H9 (cell line): ENCODE results near the gene ATG2A. TPM values are rescaled to one million over a fixed set of nuclear protein-coding genes. Genes with fewer than 3 reads are reported as not detected.

Experiments used
- DNase-seq: peaks from one replicate; pipeline ENCODE4 v3.0.0-alpha.2; 2017
- H2AFZ ChIP-seq: one replicate; pipeline ENCODE4 v1.6.1; 2013; ENCODE audit warnings: mild to moderate bottlenecking, low read length, control low read depth, moderate library complexity
- H2AK5ac ChIP-seq: 2 replicates; pipeline ENCODE4 v1.6.1; 2013; ENCODE audit warnings: low read length, control low read depth, mixed read lengths; ENCODE audit not compliant: insufficient read length
- H2BK120ac ChIP-seq: one replicate; pipeline ENCODE4 v1.6.1; 2013; ENCODE audit warnings: low read depth, mild to moderate bottlenecking, low read length, control low read depth, inconsistent platforms; ENCODE audit not compliant: poor library complexity, severe bottlenecking
- H2BK12ac ChIP-seq: 2 replicates; pipeline ENCODE4 v1.6.1; 2013; ENCODE audit warnings: low read length, control low read depth, mixed read lengths, low read depth; ENCODE audit not compliant: insufficient read length
- H2BK15ac ChIP-seq: 2 replicates; pipeline ENCODE4 v1.6.1; 2013; ENCODE audit warnings: low read depth, low read length, control low read depth
- H2BK20ac ChIP-seq: one replicate; pipeline ENCODE4 v1.6.1; 2013; ENCODE audit warnings: low read depth, mild to moderate bottlenecking, low read length, control low read depth, inconsistent platforms; ENCODE audit not compliant: poor library complexity, severe bottlenecking
- H2BK5ac ChIP-seq: 2 replicates; pipeline ENCODE4 v1.6.1; 2013; ENCODE audit warnings: low read length, control low read depth, mixed read lengths; ENCODE audit not compliant: insufficient read length
- H3K14ac ChIP-seq: 2 replicates; pipeline ENCODE4 v1.6.1; 2013; ENCODE audit warnings: low read length, control low read depth; ENCODE audit not compliant: insufficient read depth
- H3K18ac ChIP-seq: 2 replicates; pipeline ENCODE4 v1.6.1; 2013; ENCODE audit warnings: low read depth, mild to moderate bottlenecking, mixed read lengths, low read length, control low read depth; ENCODE audit not compliant: insufficient read length
- H3K23ac ChIP-seq: 2 replicates; pipeline ENCODE4 v1.6.1; 2013; ENCODE audit warnings: low read length, control low read depth, mixed read lengths, low read depth; ENCODE audit not compliant: insufficient read length
- H3K23me2 ChIP-seq: 2 replicates; pipeline ENCODE4 v1.6.1; 2013; ENCODE audit warnings: low read depth, mild to moderate bottlenecking, mixed read lengths, low read length, control low read depth; ENCODE audit not compliant: insufficient read length, poor library complexity, severe bottlenecking
- H3K27ac ChIP-seq: 2 replicates; pipeline ENCODE4 v1.5.1; 2013; ENCODE audit warnings: low read length, control low read depth, mixed read lengths, low read depth; ENCODE audit not compliant: insufficient read length
- H3K27me3 ChIP-seq: 2 replicates; pipeline ENCODE4 v1.6.1; 2013; ENCODE audit warnings: low read length, control low read depth, inconsistent platforms; ENCODE audit not compliant: insufficient read depth
- H3K4ac ChIP-seq: 2 replicates; pipeline ENCODE4 v1.6.1; 2013; ENCODE audit warnings: low read depth, mild to moderate bottlenecking, control low read depth, inconsistent platforms, low read length, moderate library complexity
- H3K4me1 ChIP-seq: 2 replicates; pipeline ENCODE4 v1.6.1; 2013; ENCODE audit warnings: low read length, control low read depth, inconsistent platforms; ENCODE audit not compliant: insufficient read depth
- H3K4me2 ChIP-seq: 2 replicates; pipeline ENCODE4 v1.6.1; 2013; ENCODE audit warnings: low read length, control low read depth, mixed read lengths; ENCODE audit not compliant: insufficient read length, insufficient read depth
- H3K56ac ChIP-seq: 2 replicates; pipeline ENCODE4 v1.6.1; 2013; ENCODE audit warnings: low read depth, mild to moderate bottlenecking, mixed read lengths, low read length, control low read depth; ENCODE audit not compliant: insufficient read length
- H3K79me1 ChIP-seq: 2 replicates; pipeline ENCODE4 v1.6.1; 2013; ENCODE audit warnings: low read depth, mild to moderate bottlenecking, moderate library complexity, low read length, control low read depth, inconsistent platforms; ENCODE audit not compliant: insufficient read depth, poor library complexity, severe bottlenecking
- H3K79me2 ChIP-seq: 2 replicates; pipeline ENCODE4 v1.6.1; 2013; ENCODE audit warnings: low read length, control low read depth, inconsistent platforms; ENCODE audit not compliant: insufficient read depth
- H3K9ac ChIP-seq: 2 replicates; pipeline ENCODE4 v1.6.1; 2013; ENCODE audit warnings: low read length, control low read depth, mixed read lengths; ENCODE audit not compliant: insufficient read length; ENCODE audit errors: extremely low read depth
- H3K9me3 ChIP-seq: one replicate; pipeline ENCODE4 v1.6.1; 2013; ENCODE audit warnings: low read depth, low read length, inconsistent platforms; ENCODE audit not compliant: control insufficient read depth
- H3T11ph ChIP-seq: one replicate; pipeline ENCODE4 v1.6.1; 2013; ENCODE audit warnings: mild to moderate bottlenecking, low read length, control low read depth, inconsistent platforms
- H4K20me1 ChIP-seq: one replicate; pipeline ENCODE4 v1.6.1; 2013; ENCODE audit not compliant: control insufficient read depth, insufficient read length, insufficient read depth
- H4K5ac ChIP-seq: 2 replicates; pipeline ENCODE4 v1.6.1; 2013; ENCODE audit warnings: low read depth, mild to moderate bottlenecking, mixed read lengths, low read length, control low read depth; ENCODE audit not compliant: insufficient read length
- H4K8ac ChIP-seq: replicated peaks from 2 replicates; pipeline ENCODE4 v1.6.1; 2013; ENCODE audit warnings: low read length, control low read depth, mixed read lengths, low read depth; ENCODE audit not compliant: insufficient read length
- H4K91ac ChIP-seq: 2 replicates; pipeline ENCODE4 v1.6.1; 2013; ENCODE audit warnings: low read depth, mild to moderate bottlenecking, moderate library complexity, mixed read lengths, low read length, control low read depth; ENCODE audit not compliant: insufficient read length
- H3K27ac Mint-ChIP-seq, 3 experiments: 2 replicates in 2 of 3; 3 replicates in 1 of 3; pipeline ENCODE4 v1.8.0; 2020 to 2021; ENCODE audit warnings: mixed read lengths in 3 of 3, mild to moderate bottlenecking in 1 of 3, moderate library complexity in 1 of 3
- H3K27me3 Mint-ChIP-seq: 2 replicates; pipeline ENCODE4 v1.8.0; 2021; ENCODE audit warnings: low read depth, mild to moderate bottlenecking, moderate library complexity, mixed read lengths
- H3K36me3 Mint-ChIP-seq, 3 experiments: 2 replicates in 2 of 3; 3 replicates in 1 of 3; pipeline ENCODE4 v1.8.0; 2020 to 2021; ENCODE audit warnings: low read depth in 3 of 3, mixed read lengths in 3 of 3; ENCODE audit not compliant: insufficient read depth in 1 of 3
- H3K4me1 Mint-ChIP-seq, 2 experiments: 2 replicates each; pipeline ENCODE4 v1.8.0; 2020; ENCODE audit warnings: mixed read lengths in 2 of 2
- H3K4me3 Mint-ChIP-seq, 2 experiments: 2 replicates in 1 of 2; 3 replicates in 1 of 2; pipeline ENCODE4 v1.8.0; 2020 to 2021; ENCODE audit warnings: mild to moderate bottlenecking in 2 of 2, mixed read lengths in 2 of 2, moderate library complexity in 1 of 2
- H3K9me3 Mint-ChIP-seq, 2 experiments: 2 replicates in 1 of 2; 3 replicates in 1 of 2; pipeline ENCODE4 v1.8.0; 2020; ENCODE audit warnings: mild to moderate bottlenecking in 2 of 2, mixed read lengths in 2 of 2, moderate library complexity in 1 of 2
- CTCF ChIP-seq: fragments of 200-600 bp; sonication (generic); conservative IDR thresholded peaks from 3 replicates; pipeline ENCODE4 v1.8.0; 2021; ENCODE audit warnings: antibody characterized with exemption, mild to moderate bottlenecking
- WGBS: extraction: QIAGEN DNeasy Blood & Tissue Kit; methylation state at CpG from one replicate; pipeline ENCODE4 v1.1.7; 2013; ENCODE audit warnings: missing lambda C conversion rate, low lambda C conversion rate, mixed read lengths; ENCODE audit not compliant: insufficient read length; ENCODE audit errors: extremely low coverage; 5-methylcytosine and 5-hydroxymethylcytosine counted together
- total RNA-seq: library from RNA; stranded (reverse); gene quantifications from 2 replicates; pipeline ENCODE4 v1.2.1, GENCODE V29; 2021

The ATG2A gene
- total RNA-seq, 1 experiment from 2014 or later: 21.3 TPM

- H3K56ac ChIP-seq: no peak overlapping the region
- no peaks in the 10 kb centered on the region for H3K79me2 ChIP-seq
- no peak overlapping the region for H3K27ac ChIP-seq
- H2BK15ac ChIP-seq: no peak overlapping the region
- peaks cover 19 to 27% of the 10 kb centered on the region in 2 experiments for H3K4me1 Mint-ChIP-seq
- no peak overlapping the region for H4K5ac ChIP-seq
- no peak overlapping the region for H2BK20ac ChIP-seq
- H3K23me2 ChIP-seq: peaks cover 13% of the 10 kb centered on the region
- H4K20me1 ChIP-seq: no peaks in the 10 kb centered on the region
- H3K9me3 ChIP-seq: no peaks in the 10 kb centered on the region
- H3K9me3 Mint-ChIP-seq: no peaks in the 10 kb centered on the region
- H3K18ac ChIP-seq: no peak overlapping the region
- no CpG with 5 or more reads among the region's 3 CpGs for WGBS
- H3K4me3 Mint-ChIP-seq: no peak overlapping the region
- no peaks in the 10 kb centered on the region for H3K4me1 ChIP-seq
- H3K4ac ChIP-seq: no peak overlapping the region
- no peak overlapping the region for H3K23ac ChIP-seq
- no peak overlapping the region for H4K91ac ChIP-seq
- H3K14ac ChIP-seq: no peak overlapping the region
- H2BK120ac ChIP-seq: no peak overlapping the region
- no peak overlapping the region for H2BK5ac ChIP-seq
- H3K27me3 ChIP-seq: no peaks in the 10 kb centered on the region
- no peak overlapping the region for H3T11ph ChIP-seq
- H3K27ac Mint-ChIP-seq: peak overlapping the region in 1 of 3 experiments; percentile 89; a peak in 1 of 7 replicates
- H2AFZ ChIP-seq: no peak overlapping the region
- no peak overlapping the region for H3K9ac ChIP-seq
- no peaks in the 10 kb centered on the region for H3K79me1 ChIP-seq
- no peak overlapping the region for H3K4me2 ChIP-seq
- H3K36me3 Mint-ChIP-seq: no peaks in the 10 kb centered on the region
- DNase-seq: no peak
- TF ChIP-seq CTCF: no peak
- no peak overlapping the region for H4K8ac ChIP-seq
- no peak overlapping the region for H2BK12ac ChIP-seq
- H3K27me3 Mint-ChIP-seq: peaks cover 5% of the 10 kb centered on the region
- H2AK5ac ChIP-seq: no peak overlapping the region
These were observed 4.4 kb upstream of the ATG2A start for GRCh38 chr11:64921384-64921783.
